H54 (cell line): ENCODE data around the gene STAC3.
"Not testable (repeated sequence)": the region's sequence is repeated elsewhere in the genome, so short reads cannot be mapped to it uniquely, and the experiment has no call there.

Source experiments
- DNase-seq: peaks from one replicate; pipeline ENCODE4 v3.0.0; 2011; ENCODE audit warnings: low spot score, mixed read lengths; ENCODE audit not compliant: insufficient read length
- FAIRE-seq: peaks from 3 replicates; lab custom pipeline; 2011; peaks lifted over from hg19 to GRCh38; lab: Jason Lieb, UNC
- POLR2A ChIP-seq: IDR thresholded peaks from 2 replicates; pipeline ENCODE4 v1.6.1; 2011; ENCODE audit warnings: low read depth, mild to moderate bottlenecking, low read length

Gene STAC3

DNA sequence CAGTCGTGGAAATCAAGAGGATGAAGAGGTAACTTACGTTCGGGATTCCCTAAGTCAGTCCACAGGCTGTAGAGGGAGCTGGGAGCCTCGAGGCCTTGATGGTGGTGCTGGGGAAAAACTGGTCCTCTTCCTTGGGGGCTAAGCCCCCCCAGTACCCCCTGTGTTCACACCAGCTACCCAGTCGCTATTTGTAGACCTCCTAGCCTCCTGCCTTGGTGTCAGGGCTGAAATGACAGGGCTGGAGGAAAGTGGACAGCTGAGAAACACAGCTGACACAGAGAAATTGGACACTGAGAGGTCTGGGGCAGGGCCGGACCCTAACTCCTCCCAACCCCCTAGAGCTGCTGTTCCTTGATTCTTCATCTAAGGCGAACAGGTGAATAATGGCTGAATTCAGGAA is at the start of gene STAC3:
Gene STAC3 (minus strand): TSS at position 232 of the 400 bp plus-strand sequence. CDS start 1,551 bp downstream, outside the sequence.
- no peak for TF ChIP-seq POLR2A
- no peak for FAIRE-seq
- no peak for DNase-seq

DNA sequence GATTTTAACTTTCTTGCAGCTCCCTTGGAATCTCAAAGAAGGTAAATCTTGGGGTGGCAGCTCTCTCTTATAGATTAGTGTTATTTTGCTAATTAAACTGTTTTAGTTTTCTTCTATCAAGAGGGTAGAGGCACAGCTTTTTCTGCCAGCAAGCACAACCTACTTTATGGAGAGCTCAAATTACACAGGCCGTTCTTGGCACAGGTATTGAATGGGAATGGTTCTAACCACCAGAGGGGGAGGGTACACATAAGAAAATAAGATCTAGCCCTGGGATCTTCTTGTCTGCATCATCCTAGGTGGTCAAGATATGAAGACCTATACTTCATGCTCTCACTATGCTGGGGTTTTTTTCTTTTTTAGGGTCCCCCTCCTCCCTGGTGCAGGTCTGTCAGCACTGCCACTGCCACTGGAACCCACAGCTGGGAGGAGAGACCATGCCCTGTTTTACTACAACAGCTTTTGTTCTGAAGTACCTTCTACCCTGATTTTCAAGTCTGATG is 48.6 kb upstream of the STAC3 start:
- no peak for FAIRE-seq
- DNase-seq, result no peak
- TF ChIP-seq POLR2A, result no peak

DNA sequence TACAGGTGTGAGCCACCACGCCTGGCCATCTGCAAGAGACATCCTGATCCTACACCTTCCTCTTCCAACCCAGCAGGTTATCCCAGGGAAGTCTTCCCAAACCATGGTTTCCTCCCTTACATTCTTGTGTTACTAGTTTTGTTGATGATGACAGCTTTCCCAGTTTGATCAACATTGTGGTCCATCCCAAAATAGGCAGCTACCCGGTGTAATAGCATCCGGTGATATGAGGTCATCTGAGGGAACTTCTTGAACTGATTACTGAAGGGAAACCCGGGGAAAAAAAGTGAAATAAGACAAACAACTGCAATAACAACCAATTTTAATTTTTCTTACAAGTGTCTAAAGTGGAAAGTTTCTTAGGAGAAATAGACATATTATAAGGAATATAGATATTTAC is 45.3 kb upstream of the STAC3 start:
- FAIRE-seq (no peak), DNase-seq (no peak)
- TF ChIP-seq POLR2A, result no peak

DNA sequence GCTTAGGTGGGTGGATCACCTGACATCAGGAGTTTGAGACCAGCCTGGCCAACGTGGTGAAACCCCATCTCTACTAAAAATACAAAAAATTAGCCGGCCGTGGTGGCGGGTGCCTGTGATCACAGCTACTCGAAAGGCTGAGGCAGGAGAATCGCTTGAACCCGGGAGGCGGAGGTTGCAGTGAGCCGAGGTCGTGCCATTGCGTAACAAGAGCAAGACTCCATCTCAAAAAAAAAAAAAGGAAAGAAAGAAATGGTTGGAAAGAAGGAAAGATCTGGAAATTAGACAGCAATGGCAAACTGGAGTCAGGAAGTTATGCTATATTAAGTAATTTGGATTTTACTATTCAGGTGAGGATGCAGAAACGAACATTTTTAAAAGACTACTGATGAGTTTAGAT is 31.1 kb upstream of the STAC3 start:
- not testable (repeated sequence) for DNase-seq, FAIRE-seq

DNA sequence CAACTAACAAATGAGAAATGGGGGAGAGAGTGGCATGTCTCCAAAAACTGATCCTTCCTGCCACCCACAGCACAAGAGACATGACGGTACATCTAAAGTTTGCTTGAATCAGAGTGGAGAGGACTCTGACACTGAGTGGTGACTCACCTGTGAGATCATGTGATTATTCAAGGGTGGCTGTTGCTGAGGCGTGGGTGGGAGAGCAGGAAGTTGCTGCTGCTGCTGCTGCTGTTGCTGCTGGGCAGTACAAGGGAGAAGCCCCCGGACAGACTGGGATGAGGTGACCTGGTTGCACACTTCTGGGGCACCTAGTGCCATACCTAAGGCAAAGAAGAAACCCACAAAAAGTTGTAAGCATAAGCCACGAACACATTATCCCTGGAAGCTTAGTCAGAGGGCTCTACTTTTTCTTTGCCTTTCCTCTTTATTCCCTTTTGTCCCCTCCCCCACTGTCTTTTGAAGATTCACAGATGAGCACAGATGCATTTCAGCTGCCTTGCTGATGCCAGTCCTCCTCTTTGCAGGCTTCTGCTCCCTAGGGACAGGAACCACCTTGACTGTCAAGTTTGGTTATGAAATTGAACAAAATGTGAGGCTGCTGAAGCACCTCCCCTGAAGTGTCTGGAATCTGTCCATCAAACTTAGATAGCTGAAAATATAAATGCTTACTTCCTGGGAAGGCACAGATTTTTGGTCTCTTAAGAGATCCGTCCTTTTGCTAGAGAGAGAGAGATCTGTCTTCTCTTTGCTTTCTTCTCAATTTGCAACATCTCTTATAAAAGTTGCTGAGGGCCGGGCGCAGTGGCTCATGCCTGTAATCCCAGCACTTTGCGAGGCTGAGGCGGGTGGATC is 29.4 kb upstream of the STAC3 start:
- FAIRE-seq, result peak; percentile 88
- peak; percentile 65 for DNase-seq
- TF ChIP-seq POLR2A, result peak; percentile 28

DNA sequence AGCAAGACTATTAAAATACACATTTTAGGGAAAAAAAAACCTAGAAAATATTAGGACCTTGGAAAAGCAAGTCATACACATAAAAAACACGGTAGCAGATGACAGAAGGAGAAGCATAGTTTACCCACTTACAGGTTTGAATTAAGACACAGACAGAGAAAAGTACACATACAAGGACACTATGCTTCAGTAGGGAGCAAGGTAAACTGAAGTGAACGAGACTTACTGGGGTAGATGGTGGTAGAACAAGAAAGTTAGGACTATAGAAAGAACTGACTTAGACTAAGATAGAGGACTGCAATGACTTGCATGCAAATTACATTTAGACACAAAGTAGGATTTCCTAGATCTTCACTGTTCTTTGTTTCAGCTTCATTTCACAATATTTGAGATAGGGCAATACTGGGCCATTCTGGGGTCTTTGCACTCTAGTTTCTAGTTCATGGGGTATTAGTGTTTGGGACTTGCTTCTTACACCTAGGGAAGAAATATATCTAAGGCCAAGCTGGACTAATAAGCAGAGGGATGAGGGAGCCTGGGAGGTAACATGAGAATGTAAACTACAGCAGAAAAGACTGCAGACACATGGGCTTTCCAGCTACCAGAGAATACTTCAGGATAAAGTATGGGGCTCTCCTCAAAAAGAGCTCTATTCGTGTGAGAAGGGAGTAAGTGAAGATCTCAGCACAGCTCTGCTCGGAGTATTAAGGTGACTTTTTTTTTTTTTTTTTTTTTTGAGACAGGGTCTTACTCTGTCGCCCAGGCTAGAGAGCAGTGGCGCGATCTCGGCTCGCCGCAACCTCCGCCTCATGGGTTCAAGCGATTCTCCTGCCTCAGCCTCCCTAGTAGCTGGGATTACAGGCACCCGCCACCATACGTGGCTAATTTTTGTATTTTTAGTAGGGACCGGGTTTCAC is 27.7 kb upstream of the STAC3 start:
- no peak for TF ChIP-seq POLR2A
- FAIRE-seq (no peak), DNase-seq (no peak)

DNA sequence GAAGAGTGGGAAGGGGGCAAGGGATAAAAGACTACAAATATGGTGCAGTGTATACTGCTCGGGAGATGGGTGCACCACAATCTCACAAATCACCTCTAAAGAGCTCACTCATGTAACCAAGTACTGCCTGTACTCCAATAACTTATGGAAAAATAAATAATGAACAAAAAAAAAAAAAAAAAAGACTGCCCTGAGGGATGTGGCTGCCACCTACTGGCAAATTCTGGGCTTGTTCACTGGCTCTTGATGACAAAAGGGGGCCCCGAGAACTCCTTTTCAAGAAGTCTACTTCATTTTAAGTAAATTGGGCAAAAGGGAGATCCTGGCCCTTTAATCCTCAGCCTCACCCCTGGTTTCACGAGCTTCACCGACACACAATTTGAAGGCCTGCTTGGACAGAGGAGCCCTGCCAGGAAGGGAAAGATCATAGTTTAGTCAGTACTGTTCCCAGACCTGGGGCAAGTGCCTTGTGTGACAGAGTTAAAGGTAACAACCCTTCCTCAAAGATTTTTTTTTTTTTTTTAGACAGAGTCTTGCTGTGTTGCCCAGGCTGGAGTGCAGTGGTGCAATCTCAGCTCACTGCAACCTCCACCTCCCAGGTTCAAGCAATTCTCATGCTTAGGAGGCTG is 26.1 kb upstream of the STAC3 start:
- no peak for TF ChIP-seq POLR2A
- DNase-seq, result peak; percentile 19
- FAIRE-seq, result no peak

DNA sequence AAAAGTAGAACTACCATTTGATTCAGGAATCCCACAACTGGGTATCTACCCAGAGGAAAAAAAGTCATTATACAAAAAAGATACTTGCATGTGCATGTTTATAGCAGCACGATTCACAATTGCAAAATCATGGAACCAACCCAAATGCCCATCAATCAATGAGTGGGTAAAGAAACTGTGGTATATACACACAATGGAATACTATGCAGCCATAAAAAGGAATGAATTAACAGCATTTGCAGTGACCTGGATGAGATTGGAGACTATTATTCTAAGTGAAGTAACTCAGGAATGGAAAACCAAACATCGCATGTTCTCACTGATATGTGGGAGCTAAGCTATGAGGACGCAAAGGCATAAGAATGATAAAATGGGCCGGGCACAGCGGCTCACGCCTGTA is 25.2 kb upstream of the STAC3 start:
- not testable (repeated sequence) for DNase-seq, FAIRE-seq

DNA sequence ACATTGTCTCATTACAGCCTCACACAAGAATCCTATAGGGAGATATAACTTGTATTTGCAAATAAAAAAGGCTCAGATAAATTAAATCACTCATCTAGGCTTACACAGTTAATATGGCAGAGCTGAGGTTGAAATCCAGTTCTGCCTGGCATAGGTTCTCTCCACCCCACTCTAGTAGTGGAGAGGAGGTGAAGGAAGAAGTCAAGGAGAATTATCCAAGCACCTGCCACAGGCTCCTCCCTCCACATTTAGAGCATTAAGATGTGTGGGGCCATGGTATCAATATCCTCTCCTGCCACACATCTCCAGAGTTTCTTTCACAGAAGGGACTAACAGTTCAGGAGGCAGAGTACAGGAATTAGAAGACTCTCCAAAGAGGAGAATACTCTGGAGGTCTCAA is 22.5 kb upstream of the STAC3 start:
- no peak for TF ChIP-seq POLR2A
- FAIRE-seq (no peak), DNase-seq (no peak)

DNA sequence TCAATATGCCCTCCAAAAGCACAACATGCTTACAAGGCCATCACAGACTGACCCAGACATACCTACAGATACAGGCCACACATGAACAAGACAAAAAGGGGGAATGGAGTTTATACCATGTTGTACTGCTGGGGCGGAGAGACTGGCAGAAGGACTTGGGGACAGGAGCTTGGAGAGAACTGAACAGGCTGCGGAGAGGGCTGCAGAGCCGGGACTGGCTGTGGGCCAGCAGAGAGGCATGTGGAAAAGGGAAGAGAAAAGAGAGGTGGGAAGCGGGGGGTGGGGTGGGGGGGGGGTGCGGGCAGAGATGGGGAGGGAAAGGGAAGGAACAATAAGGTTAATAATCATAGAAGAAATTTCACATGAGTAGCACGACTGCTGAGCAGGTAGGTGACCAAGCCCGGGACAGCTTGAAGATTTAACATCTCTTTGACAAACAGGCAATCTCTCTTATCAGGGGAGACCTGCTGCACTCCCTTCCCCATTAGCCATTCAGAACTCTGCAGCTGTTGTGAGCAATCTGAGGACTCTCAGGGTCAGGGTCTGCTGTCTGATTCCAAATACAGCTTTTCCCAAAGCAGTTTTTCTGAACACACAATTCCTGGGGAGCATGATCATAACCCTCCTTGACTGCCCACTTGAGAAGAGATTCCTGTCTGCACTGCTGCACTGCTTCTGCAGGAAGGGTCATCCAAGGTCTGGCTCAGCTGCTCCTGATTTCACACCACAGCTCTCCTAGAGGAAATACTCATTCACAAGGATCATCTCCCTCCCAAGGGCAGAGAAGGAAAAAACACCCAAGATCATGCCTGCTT is 21.6 kb upstream of the STAC3 start:
- DNase-seq (no peak), FAIRE-seq (no peak)
- TF ChIP-seq POLR2A, result no peak

DNA sequence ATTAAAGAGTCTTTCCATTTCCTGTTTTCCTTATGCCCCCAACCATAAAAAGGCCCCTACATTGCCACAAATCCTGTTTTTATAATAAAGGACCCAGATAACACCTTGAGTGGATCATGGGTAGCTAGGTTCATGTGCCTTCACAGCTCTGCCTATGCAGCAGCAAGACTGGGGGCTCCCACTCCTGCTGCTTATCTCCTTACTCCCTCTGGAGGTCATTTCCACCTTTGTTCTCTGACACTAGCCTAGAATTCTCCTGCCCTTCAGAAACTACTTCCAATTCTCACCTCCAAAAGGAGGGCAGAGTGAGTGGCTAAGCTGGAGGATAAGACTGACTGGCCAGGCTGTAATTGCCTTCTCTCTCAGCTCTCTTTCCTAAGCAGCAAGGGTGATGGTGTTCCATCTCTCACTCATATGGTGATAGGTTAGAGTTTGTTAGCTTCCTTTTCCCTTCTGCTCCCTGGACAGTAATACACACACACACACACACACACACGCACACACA is 20.0 kb upstream of the STAC3 start:
- FAIRE-seq (no peak), DNase-seq (no peak)
- TF ChIP-seq POLR2A, result no peak

DNA sequence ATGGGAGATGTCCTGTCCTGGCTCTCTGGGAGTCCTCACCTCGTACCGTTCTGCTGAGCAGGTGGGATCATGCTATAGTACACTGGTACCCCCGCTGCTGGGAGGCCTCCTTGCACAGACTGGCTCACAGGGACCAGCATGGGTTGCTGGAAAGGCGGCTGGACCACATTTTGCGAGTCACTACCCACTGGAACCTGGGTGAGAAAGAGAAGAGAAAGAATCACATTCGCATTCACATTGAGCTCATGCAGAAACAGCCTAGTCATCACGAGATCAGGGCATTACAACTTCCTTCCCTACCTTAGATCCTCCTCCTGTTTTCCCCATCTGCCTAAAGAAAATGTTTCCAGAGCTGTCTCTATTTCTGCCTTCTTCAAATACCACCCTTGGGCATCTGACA is 17.3 kb upstream of the STAC3 start:
- TF ChIP-seq POLR2A, result no peak

DNA sequence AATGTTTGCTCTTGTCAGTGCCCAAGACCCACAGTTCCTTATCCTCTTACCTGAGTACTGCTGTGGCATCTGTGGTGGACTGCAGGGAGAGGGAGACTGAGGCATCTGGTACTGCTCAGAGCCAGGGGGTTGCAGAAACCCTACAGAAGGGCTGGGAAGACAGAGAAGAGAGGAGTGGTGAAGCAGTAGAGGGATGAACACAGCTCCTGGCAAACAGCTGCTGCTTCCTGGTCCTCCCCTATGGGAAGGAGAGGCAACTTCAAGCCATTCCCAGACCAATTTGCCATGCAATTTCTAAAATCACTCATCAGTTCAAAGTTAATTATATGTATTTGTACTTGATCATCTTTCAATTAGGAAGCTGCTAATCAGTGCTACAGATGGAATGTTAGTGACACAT is 15.7 kb upstream of the STAC3 start:
- no peak for FAIRE-seq
- TF ChIP-seq POLR2A, result no peak

More for the DNA sequence above, 17.3 kb upstream of the STAC3 start:
- FAIRE-seq (no peak), DNase-seq (no peak)

More for the DNA sequence above, 15.7 kb upstream of the STAC3 start:
- DNase-seq, result no peak
